HG02870 (cell line): ENCODE data around the gene NRXN3.

Source experiments
- ATAC-seq: cut with Tn5 transposase; IDR thresholded peaks from one replicate; pipeline ENCODE4 v1.9.1; 2021; ENCODE audit warnings: mild to moderate bottlenecking, moderate library complexity; ENCODE audit not compliant: unreplicated experiment

Gene NRXN3

GRCh38 chr14:79878785-79879184, 1708.6 kb downstream of the NRXN3 start:
- no peak for ATAC-seq

- ATAC-seq = no peak
Observed at GRCh38 chr14:79881299-79881698, 1711.1 kb downstream of the NRXN3 start.

GRCh38 chr14:79890527-79890926, 1720.4 kb downstream of the NRXN3 start:
- ATAC-seq = no peak

- no peak for ATAC-seq
Observed at GRCh38 chr14:79896009-79896408, 1725.8 kb downstream of the NRXN3 start.

- ATAC-seq = no peak
Observed at GRCh38 chr14:79899610-79900009, 1729.4 kb downstream of the NRXN3 start.

- ATAC-seq = no peak
Observed at GRCh38 chr14:79904497-79904896, 1734.3 kb downstream of the NRXN3 start.

- no peak for ATAC-seq
Observed at GRCh38 chr14:79906994-79907393, 1736.8 kb downstream of the NRXN3 start.

GRCh38 chr14:79910086-79910485, 1739.9 kb downstream of the NRXN3 start:
- no peak for ATAC-seq

- ATAC-seq = no peak
Observed at GRCh38 chr14:79911744-79912143, 1741.6 kb downstream of the NRXN3 start.

- ATAC-seq = no peak
Observed at GRCh38 chr14:79914595-79914994, 1744.4 kb downstream of the NRXN3 start.

- ATAC-seq = no peak
Observed at GRCh38 chr14:79915406-79915805, 1745.2 kb downstream of the NRXN3 start.

GRCh38 chr14:79916281-79916680, 1746.1 kb downstream of the NRXN3 start:
- no peak for ATAC-seq

GRCh38 chr14:79916892-79917291, 1746.7 kb downstream of the NRXN3 start:
- no peak for ATAC-seq
